Retinal pigment epithelial cell (primary cell): Measurements from ENCODE around the gene OR13D1.
"Not testable (repeated sequence)": the region's sequence is repeated elsewhere in the genome, so short reads cannot be mapped to it uniquely, and the experiment has no call there.

ENCODE experiments used
- DNase-seq: peaks from one replicate; pipeline ENCODE4 v3.0.0-alpha.2; 2010; ENCODE audit warnings: low read depth
- H3K4me3 ChIP-seq: 2 replicates; pipeline ENCODE4 v1.5.1; 2011; ENCODE audit warnings: mild to moderate bottlenecking, low read length, control low read depth, moderate library complexity
- TF ChIP-seq, protein P1 (sequence below): conservative IDR thresholded peaks from 2 replicates; pipeline ENCODE4 v1.5.1; 2011; ENCODE audit warnings: low read depth, low read length, control low read depth, inconsistent platforms

OR13D1 gene

DNA sequence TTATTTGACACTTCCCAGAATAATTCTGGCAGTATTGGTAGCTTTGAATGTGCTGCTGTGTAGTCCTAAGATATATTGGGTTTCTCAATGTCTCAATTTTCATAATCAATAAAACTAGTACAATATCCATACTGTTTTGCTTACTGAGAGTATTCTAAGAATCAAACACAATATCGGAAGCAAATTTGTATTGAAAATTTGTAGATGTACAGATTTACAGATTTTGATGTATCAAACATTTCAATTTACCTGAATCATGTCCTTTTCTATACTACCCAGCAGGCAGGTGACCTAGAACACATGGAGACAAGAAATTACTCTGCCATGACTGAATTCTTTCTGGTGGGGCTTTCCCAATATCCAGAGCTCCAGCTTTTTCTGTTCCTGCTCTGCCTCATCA, at the start of gene OR13D1:
TSS of gene OR13D1 (plus strand) at position 301 of the 400 bp plus-strand sequence. CDS start at position 301, 0 bp downstream.
- TF ChIP-seq, protein P1, sequence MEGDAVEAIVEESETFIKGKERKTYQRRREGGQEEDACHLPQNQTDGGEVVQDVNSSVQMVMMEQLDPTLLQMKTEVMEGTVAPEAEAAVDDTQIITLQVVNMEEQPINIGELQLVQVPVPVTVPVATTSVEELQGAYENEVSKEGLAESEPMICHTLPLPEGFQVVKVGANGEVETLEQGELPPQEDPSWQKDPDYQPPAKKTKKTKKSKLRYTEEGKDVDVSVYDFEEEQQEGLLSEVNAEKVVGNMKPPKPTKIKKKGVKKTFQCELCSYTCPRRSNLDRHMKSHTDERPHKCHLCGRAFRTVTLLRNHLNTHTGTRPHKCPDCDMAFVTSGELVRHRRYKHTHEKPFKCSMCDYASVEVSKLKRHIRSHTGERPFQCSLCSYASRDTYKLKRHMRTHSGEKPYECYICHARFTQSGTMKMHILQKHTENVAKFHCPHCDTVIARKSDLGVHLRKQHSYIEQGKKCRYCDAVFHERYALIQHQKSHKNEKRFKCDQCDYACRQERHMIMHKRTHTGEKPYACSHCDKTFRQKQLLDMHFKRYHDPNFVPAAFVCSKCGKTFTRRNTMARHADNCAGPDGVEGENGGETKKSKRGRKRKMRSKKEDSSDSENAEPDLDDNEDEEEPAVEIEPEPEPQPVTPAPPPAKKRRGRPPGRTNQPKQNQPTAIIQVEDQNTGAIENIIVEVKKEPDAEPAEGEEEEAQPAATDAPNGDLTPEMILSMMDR, result no peak
- no peak within 1 kb of the TSS for H3K4me3 ChIP-seq

DNA sequence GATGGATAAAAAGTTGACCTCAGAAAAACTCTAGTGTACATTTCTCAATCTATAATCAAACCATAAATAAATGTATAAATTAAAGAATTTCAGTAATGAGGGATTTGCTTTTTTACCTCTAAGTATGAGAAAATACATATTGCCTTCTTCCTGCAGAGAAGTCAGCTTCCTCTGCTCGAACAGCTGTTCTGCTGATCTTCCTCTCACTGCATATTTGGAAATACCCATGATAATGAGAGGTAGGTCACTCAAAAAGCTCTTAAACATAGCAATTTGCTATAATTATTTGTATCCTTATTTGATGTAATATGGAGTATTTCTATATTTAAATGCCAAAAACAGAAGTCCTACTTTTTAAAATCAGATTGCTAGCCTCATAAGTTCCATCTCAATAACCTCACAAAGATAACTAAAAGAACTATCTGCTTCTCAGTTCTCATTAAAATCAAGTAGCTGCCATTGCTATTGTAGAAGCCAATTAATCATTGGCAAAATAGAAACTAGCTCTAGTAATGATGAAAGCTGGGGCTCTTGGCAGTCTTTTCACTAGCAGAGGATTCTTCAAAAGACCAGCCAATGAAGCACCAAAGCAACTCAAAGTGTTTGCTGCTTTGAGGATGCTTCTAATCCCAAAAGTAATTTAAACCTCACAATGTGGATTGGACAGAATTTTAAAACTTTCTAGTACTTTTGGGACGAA, 35.7 kb upstream of the OR13D1 start:
- TF ChIP-seq, protein P1, result no peak
- no peak overlapping the region for H3K4me3 ChIP-seq
- DNase-seq, result no peak

More for the DNA sequence above, at the start of gene OR13D1:
- DNase-seq, result no peak

- DNase-seq, result no peak
- H3K4me3 ChIP-seq, result no peak overlapping the region
- TF ChIP-seq, protein P1, result no peak
Observed at GRCh38 chr9:104675611-104676010, 18.7 kb upstream of the OR13D1 start.

- TF ChIP-seq, protein P1, result peak; percentile 46
- peak; percentile 22 for DNase-seq
- H3K4me3 ChIP-seq, result no peak overlapping the region
Observed at GRCh38 chr9:104682642-104683041, 11.7 kb upstream of the OR13D1 start.

- no peak overlapping the region for H3K4me3 ChIP-seq
- TF ChIP-seq, protein P1, result no peak
- no peak for DNase-seq
Observed at GRCh38 chr9:104686081-104686480, 8.2 kb upstream of the OR13D1 start.

- TF ChIP-seq, protein P1, result no peak
- no peak for DNase-seq
- H3K4me3 ChIP-seq, result no peak overlapping the region
Observed at GRCh38 chr9:104700306-104700705, 6.0 kb downstream of the OR13D1 start.

GRCh38 chr9:104708737-104709136, 14.4 kb downstream of the OR13D1 start:
- H3K4me3 ChIP-seq, DNase-seq: not testable (repeated sequence)

GRCh38 chr9:104711604-104712003, 17.3 kb downstream of the OR13D1 start:
- H3K4me3 ChIP-seq, result no peak overlapping the region
- TF ChIP-seq, protein P1, result no peak
- DNase-seq, result no peak
